Esophagus muscularis mucosa (tissue), 4 donors: ENCODE measurements around the gene TUBA4A. TPM values are rescaled to one million over a fixed set of nuclear protein-coding genes. Genes with fewer than 3 reads are reported as not detected.

Source experiments
- DNase-seq: peaks from one replicate; pipeline ENCODE4 v3.0.0-alpha.2; 2017; ENCODE audit errors: extremely low spot score
- H3K27ac ChIP-seq, 4 donors: fragments of 200-600 bp; sonication (generic); replicated peaks in 1 of 4; 1 replicate in 3 of 4; 2 replicates in 1 of 4; pipeline ENCODE4 v1.5.1; 2016 to 2019; ENCODE audit warnings: mild to moderate bottlenecking in 1 of 4
- H3K27me3 ChIP-seq, 4 donors: fragments of 200-600 bp; sonication (generic); one replicate each; pipeline versions ENCODE4 v1.5.1 to v1.6.0; 2016 to 2019
- H3K36me3 ChIP-seq, 4 donors: fragments of 200-600 bp; sonication (generic); one replicate each; pipeline ENCODE4 v1.5.1; 2016 to 2019
- H3K4me1 ChIP-seq, 4 donors: fragments of 200-600 bp; sonication (generic); one replicate each; pipeline ENCODE4 v1.5.1; 2016 to 2019
- H3K4me3 ChIP-seq, 4 donors: fragments of 200-600 bp; sonication (generic); 1 replicate in 2 of 4; 2 replicates in 2 of 4; pipeline ENCODE4 v1.5.1; 2016 to 2019; ENCODE audit warnings: mild to moderate bottlenecking in 4 of 4, moderate library complexity in 1 of 4
- H3K9me3 ChIP-seq, 4 donors: fragments of 200-600 bp; sonication (generic); 1 replicate in 3 of 4; 2 replicates in 1 of 4; pipeline ENCODE4 v1.5.1; 2016 to 2019
- CTCF ChIP-seq, 3 experiments: fragments of 200-600 bp in 2 of 3; fragments of 450-650 bp in 1 of 3; sonication (generic) in 2 of 3; IDR thresholded peaks; one replicate each; pipeline ENCODE4 v1.5.1; 2017 to 2019; ENCODE audit warnings: antibody characterized with exemption in 3 of 3, mild to moderate bottlenecking in 2 of 3, moderate library complexity in 1 of 3
- EP300 ChIP-seq: sonication (generic); formaldehyde crosslinking; IDR thresholded peaks from one replicate; pipeline ENCODE4 v1.6.1; 2017; ENCODE audit warnings: antibody characterized with exemption
- POLR2A ChIP-seq: fragments of 450-650 bp; IDR thresholded peaks from one replicate; pipeline ENCODE4 v1.6.1; 2017; ENCODE audit warnings: antibody characterized with exemption, moderate library complexity, mild to moderate bottlenecking, low read depth
- POLR2AphosphoS5 ChIP-seq, 2 donors: sonication (generic); formaldehyde crosslinking; IDR thresholded peaks; one replicate each; pipeline ENCODE4 v1.6.1; 2017; ENCODE audit warnings: antibody characterized with exemption in 2 of 2
- whole genome bisulfite sequencing: methylation state at CpG from one replicate; pipeline ENCODE4 v1.1.5; 2018; 5-methylcytosine and 5-hydroxymethylcytosine counted together
- intact Hi-C: fragments of 100-400 bp; cut with DNase I; formaldehyde crosslinking; loops from one replicate; pipeline ENCODE4 v1.15.1; 2023
- total RNA-seq, 4 donors: library from RNA; depleted of rRNA; stranded (reverse); fragments of >200 nt; gene quantifications; one replicate each; pipeline versions ENCODE4 v1.1.0 to v1.2.1, GENCODE V29; 2016

The TUBA4A gene
- total RNA-seq, 4 donors from 2014 or later: 44.2 to 132 (median 74.4) TPM

GRCh38 chr2:219215871-219216534 is 37.7 kb downstream of the TUBA4A start:
- 93% methylated on average over 26 of the region's 27 CpGs for WGBS
- H3K27me3 ChIP-seq: no peaks in the 10 kb centered on the region
- intact Hi-C loops: no loop called here
- peaks cover 28 to 55% (median 45%) of the 10 kb centered on the region in 4 donors for H3K4me1 ChIP-seq
- no peak for DNase-seq
- peak overlapping the region in 1 of 4 donors; percentile 20 for H3K27ac ChIP-seq
- no peak overlapping the region for H3K4me3 ChIP-seq
- no peaks in the 10 kb centered on the region for H3K9me3 ChIP-seq
- H3K36me3 ChIP-seq: peaks cover 32 to 69% (median 65%) of the 10 kb centered on the region in 4 donors
- TF ChIP-seq CTCF (IDR thresholded peaks at IDR 0.05) (no peak), POLR2A (no peak), POLR2AphosphoS5 (IDR thresholded peaks at IDR 0.05) (no peak), EP300 (no peak)

- WGBS: 86% methylated on average over 6 of the region's 6 CpGs
- Histone ChIP-seq H3K27me3 (no peaks in the 10 kb centered on the region), H3K9me3 (no peaks in the 10 kb centered on the region), H3K4me1 (peaks cover 25 to 43% (median 40%) of the 10 kb centered on the region in 4 donors), H3K36me3 (peaks cover 20 to 69% (median 65%) of the 10 kb centered on the region in 4 donors), H3K27ac (no peak overlapping the region), H3K4me3 (no peak overlapping the region)
- intact Hi-C loops: no loop called here
- no peak for DNase-seq
- TF ChIP-seq EP300: no peak
- TF ChIP-seq POLR2AphosphoS5 (IDR thresholded peaks at IDR 0.05): no peak
- no peak for TF ChIP-seq POLR2A
- TF ChIP-seq CTCF (IDR thresholded peaks at IDR 0.05): no peak
Observed at GRCh38 chr2:219214786-219215185, 38.9 kb downstream of the TUBA4A start.

- Histone ChIP-seq H3K4me3 (no peak overlapping the region), H3K27me3 (no peaks in the 10 kb centered on the region), H3K4me1 (peaks cover 19 to 37% (median 34%) of the 10 kb centered on the region in 4 donors), H3K36me3 (peaks cover 20 to 72% (median 69%) of the 10 kb centered on the region in 4 donors), H3K9me3 (no peaks in the 10 kb centered on the region), H3K27ac (no peak overlapping the region)
- WGBS: 90% methylated on average over 15 of the region's 15 CpGs
- intact Hi-C loops: no loop called here
- DNase-seq: no peak
- no peak for TF ChIP-seq POLR2A
- TF ChIP-seq CTCF (IDR thresholded peaks at IDR 0.05): no peak
- no peak for TF ChIP-seq POLR2AphosphoS5 (IDR thresholded peaks at IDR 0.05)
- no peak for TF ChIP-seq EP300
Observed at GRCh38 chr2:219214141-219214540, 39.6 kb downstream of the TUBA4A start.

- no peak for DNase-seq
- H3K9me3 ChIP-seq: no peaks in the 10 kb centered on the region
- no peak overlapping the region for H3K4me3 ChIP-seq
- WGBS: 93% methylated on average over 10 of the region's 10 CpGs
- intact Hi-C loops: no loop called here
- H3K27me3 ChIP-seq: no peaks in the 10 kb centered on the region
- H3K36me3 ChIP-seq: peaks cover 20 to 77% (median 75%) of the 10 kb centered on the region in 4 donors
- H3K27ac ChIP-seq: no peak overlapping the region
- H3K4me1 ChIP-seq: peaks cover 16 to 34% (median 31%) of the 10 kb centered on the region in 4 donors
- TF ChIP-seq POLR2A: no peak
- TF ChIP-seq CTCF (IDR thresholded peaks at IDR 0.05): no peak
- no peak for TF ChIP-seq EP300
- TF ChIP-seq POLR2AphosphoS5 (IDR thresholded peaks at IDR 0.05): no peak
Observed at GRCh38 chr2:219213486-219214071, 40.1 kb downstream of the TUBA4A start.
